IgD-negative memory B cell (primary cell): ENCODE measurements around the gene LAMA5. TPM values are rescaled to one million over a fixed set of nuclear protein-coding genes. Genes with fewer than 3 reads are reported as not detected.

Experiments
- H3K27ac Mint-ChIP-seq, 3 donors: one replicate each; pipeline ENCODE4 v1.8.0; 2020 to 2022; ENCODE audit warnings: mild to moderate bottlenecking in 3 of 3, mixed read lengths in 3 of 3, moderate library complexity in 1 of 3
- H3K27me3 Mint-ChIP-seq: one replicate; pipeline ENCODE4 v1.8.0; 2021; ENCODE audit warnings: mixed read lengths
- H3K36me3 Mint-ChIP-seq: one replicate; pipeline ENCODE4 v1.8.0; 2020; ENCODE audit warnings: mild to moderate bottlenecking, mixed read lengths
- H3K4me1 Mint-ChIP-seq, 3 donors: one replicate each; pipeline ENCODE4 v1.8.0; 2020 to 2022; ENCODE audit warnings: mixed read lengths in 3 of 3, mild to moderate bottlenecking in 1 of 3
- H3K4me3 Mint-ChIP-seq, 4 donors: one replicate each; pipeline ENCODE4 v1.8.0; 2020 to 2022; ENCODE audit warnings: mild to moderate bottlenecking in 4 of 4, mixed read lengths in 4 of 4, moderate library complexity in 3 of 4
- H3K9me3 Mint-ChIP-seq, 3 donors: one replicate each; pipeline ENCODE4 v1.8.0; 2020 to 2021; ENCODE audit warnings: mixed read lengths in 3 of 3, mild to moderate bottlenecking in 1 of 3
- polyA plus RNA-seq: library from polyadenylated mRNA; unstranded; fragments of 300-500 nt; fragmentation: Illumina TruSeq; gene quantifications from one replicate; pipeline ENCODE4 v1.2.3, GENCODE V29; 2021

The LAMA5 gene
- polyA plus RNA-seq, 1 donor from 2014 or later = 10.1 TPM

DNA sequence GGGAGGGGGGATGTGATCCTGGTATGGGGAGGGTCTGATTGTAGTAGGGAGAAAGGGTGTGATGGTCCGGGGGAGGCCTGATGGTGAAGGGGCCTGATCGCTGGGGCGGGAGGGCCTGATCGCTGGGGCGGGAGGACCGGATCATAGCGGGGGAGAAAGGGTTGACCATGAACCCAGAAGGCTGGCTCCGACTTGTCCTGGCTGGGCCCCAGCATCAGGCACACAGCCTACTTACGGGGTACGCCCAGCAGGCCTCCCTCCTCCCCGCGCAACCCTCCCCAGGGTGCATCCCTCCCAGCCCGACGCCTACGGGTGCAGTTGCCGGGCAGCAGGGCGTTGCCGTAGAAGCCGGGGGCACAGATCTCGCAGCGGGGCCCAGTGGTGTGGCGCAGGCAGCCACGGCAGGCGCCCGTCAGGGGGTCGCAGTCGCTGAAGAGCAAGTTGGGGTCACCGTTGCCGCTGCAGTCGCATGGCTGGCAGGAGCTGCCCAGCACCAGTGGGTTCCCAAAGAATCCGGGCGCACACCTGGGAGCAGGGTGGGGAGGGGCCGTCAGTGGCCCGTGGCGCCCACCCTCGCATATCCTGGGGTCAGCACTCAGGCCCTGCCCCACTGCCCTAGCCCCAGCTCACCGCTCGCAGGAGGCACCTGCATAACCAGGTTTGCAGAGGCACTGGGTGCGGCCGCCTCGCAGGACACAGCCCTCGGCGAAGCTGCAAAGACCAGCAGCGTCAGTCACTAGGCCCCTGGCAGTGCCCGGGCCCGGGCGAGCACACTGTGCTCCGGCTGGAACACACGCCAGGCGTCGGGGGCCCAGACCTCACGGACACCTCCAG, 43.7 kb downstream of the LAMA5 start:
- Mint-ChIP-seq H3K36me3 (peaks cover 2% of the 10 kb centered on the region), H3K27ac (no peak overlapping the region), H3K27me3 (no peaks in the 10 kb centered on the region), H3K4me3 (no peak overlapping the region), H3K9me3 (no peaks in the 10 kb centered on the region), H3K4me1 (peaks cover 0 to 3% (median 2%) of the 10 kb centered on the region in 3 donors)

DNA sequence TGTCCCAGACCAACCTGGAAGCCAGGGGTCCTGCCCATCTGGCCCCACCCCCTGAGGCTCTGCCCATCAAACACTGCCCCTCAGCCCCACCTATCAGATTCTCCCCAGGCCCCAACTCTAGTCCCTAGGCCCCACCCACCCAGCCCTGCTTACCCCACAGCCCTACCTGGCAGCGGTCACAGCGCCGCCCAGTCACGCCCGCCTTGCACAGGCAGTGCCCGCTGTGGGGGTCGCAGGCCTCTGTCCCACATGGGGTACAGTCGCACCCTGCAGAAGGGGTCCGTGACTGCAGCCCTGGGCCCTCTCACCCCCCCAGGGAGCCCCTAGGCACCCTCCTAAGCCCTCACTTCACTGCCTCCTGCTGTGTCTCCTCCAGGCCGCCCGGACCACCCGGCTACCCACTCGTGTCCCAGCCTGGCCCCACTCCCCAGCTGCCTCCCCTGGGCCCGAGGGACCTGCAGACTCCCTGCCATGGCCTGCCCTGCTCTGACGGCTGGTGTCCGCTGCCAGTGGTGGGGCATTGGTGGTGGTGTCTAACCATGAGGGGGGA, 44.5 kb downstream of the LAMA5 start:
- no peaks in the 10 kb centered on the region for H3K27me3 Mint-ChIP-seq
- no peak overlapping the region for H3K27ac Mint-ChIP-seq
- no peak overlapping the region for H3K4me3 Mint-ChIP-seq
- H3K4me1 Mint-ChIP-seq = peaks cover 0 to 3% (median 2%) of the 10 kb centered on the region in 3 donors
- no peaks in the 10 kb centered on the region for H3K9me3 Mint-ChIP-seq
- peaks cover 2% of the 10 kb centered on the region for H3K36me3 Mint-ChIP-seq

DNA sequence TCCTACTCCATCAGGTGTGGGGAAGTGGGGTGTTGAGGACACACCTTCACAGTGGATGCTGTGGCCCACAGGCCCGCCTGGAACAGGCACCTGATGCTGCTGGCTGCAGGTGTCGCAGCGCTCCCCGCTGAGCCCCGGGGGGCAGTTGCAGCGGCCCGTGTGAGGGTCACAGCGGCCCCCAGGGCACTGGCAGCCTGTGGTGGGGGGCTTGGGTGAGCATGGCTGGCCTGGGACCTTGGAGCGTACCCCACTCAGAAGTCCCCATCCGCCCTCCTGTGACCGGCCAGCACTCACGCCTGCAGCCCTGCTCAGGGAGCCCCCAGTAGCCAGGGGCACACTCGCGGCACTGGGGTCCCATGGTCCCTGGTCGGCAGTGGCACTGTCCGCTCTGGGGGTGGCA, 45.1 kb downstream of the LAMA5 start:
- Mint-ChIP-seq H3K9me3 (no peaks in the 10 kb centered on the region), H3K4me1 (peaks cover 0 to 3% (median 2%) of the 10 kb centered on the region in 3 donors), H3K27me3 (no peaks in the 10 kb centered on the region), H3K27ac (no peak overlapping the region), H3K4me3 (no peak overlapping the region), H3K36me3 (peaks cover 2% of the 10 kb centered on the region)

DNA sequence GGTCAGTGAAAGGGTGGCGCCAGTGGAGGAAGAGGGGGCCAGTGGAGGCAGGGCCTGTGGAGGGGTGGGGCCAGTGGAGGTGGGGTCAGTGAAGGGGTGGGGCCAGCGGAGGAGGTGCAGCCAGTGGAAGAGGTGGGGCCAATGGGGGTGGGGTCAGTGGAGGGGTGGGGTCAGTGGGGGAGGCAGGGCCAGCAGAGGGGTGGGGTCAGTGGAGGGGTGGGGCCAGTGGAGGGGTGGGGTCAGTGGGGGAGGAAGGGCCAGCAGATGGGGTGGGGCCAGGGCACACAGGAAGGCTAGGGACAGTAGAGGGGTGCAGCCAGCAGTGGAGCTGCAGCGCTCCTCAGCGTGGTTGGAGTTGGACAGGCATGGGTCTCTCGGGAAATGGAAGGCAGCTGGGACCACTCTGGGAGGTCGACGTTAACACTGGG, 45.6 kb downstream of the LAMA5 start:
- H3K9me3 Mint-ChIP-seq = no peaks in the 10 kb centered on the region
- peaks cover 2% of the 10 kb centered on the region for H3K36me3 Mint-ChIP-seq
- no peak overlapping the region for H3K4me3 Mint-ChIP-seq
- no peaks in the 10 kb centered on the region for H3K27me3 Mint-ChIP-seq
- no peak overlapping the region for H3K27ac Mint-ChIP-seq
- H3K4me1 Mint-ChIP-seq = peaks cover 0 to 3% (median 2%) of the 10 kb centered on the region in 3 donors

DNA sequence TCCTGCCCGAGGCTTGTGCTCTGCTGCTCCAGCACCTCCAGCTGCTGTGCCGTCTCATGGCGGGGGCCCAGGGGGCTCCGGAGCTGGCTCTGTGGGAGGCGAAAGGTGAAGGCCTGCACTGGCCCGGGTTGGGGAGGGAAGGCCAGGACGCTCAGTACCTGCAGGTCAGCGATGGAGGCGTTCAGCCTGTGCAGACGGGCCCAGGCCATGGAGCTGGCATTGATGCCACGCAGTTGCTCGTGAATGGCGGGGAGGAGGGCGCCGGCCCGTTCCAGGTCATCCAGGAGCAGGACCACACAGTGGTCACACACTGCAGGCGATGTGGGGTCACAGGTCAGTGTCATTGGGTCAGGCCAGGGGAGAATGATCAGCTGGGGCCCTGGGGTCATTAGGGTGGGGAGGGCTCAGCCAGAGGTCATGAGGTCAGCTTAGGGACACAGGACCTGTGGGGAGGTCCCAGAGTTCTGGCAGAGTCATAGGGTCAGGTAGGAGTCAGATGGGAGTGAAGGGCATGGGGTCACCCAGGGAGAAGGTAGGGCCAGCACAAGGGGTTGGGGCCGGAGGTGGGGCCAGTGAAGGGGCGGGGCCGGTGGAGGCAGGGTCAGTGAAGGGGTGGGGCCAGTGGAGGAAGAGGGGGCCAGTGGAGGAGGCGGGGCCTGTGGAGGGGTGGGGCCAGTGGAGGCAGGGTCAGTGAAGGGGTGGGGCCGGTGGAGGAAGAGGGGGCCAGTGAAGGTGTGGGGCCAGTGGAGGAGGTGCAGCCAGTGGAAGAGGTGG, 46.3 kb downstream of the LAMA5 start:
- Mint-ChIP-seq H3K4me1 (peaks cover 0 to 1% (median 0%) of the 10 kb centered on the region in 3 donors), H3K9me3 (no peaks in the 10 kb centered on the region), H3K27ac (peak overlapping the region in 1 of 3 donors; percentile 39), H3K27me3 (no peaks in the 10 kb centered on the region), H3K4me3 (no peak overlapping the region), H3K36me3 (peaks cover 2% of the 10 kb centered on the region)

DNA sequence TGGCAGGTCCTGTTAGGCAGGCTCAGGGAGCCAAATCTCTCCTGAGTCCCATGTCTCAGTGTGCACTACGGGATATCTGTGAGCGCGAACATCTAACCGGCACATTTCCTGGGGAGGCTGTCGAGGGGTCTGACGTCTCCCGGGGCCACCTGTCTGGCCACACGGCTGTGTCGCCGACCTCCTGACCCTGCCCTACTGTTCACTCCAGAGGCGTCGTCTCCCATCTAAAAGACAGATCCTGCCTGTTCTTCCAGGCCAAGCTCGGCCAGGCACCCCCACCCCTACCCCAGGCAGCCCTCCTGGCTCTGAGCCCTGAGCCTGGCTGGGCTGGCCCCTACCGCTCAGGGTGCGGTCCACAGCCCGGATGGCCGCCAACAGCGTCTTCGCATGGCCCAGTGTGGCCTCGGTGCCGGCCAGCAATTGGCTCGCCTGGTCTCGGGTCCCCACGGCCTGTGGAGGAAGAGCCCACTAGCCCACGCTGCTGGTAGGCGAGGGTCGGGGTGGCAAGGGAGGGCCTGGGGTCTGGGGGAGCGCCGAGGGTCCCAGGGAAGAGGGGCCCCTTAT, 47.7 kb downstream of the LAMA5 start:
- no peaks in the 10 kb centered on the region for H3K27me3 Mint-ChIP-seq
- no peaks in the 10 kb centered on the region for H3K36me3 Mint-ChIP-seq
- peaks cover 0 to 1% (median 0%) of the 10 kb centered on the region in 3 donors for H3K4me1 Mint-ChIP-seq
- no peak overlapping the region for H3K4me3 Mint-ChIP-seq
- peaks cover 0 to 2% (median 0%) of the 10 kb centered on the region in 3 donors for H3K9me3 Mint-ChIP-seq
- H3K27ac Mint-ChIP-seq = peak overlapping the region in 2 of 3 donors; percentile 25 to 57

DNA sequence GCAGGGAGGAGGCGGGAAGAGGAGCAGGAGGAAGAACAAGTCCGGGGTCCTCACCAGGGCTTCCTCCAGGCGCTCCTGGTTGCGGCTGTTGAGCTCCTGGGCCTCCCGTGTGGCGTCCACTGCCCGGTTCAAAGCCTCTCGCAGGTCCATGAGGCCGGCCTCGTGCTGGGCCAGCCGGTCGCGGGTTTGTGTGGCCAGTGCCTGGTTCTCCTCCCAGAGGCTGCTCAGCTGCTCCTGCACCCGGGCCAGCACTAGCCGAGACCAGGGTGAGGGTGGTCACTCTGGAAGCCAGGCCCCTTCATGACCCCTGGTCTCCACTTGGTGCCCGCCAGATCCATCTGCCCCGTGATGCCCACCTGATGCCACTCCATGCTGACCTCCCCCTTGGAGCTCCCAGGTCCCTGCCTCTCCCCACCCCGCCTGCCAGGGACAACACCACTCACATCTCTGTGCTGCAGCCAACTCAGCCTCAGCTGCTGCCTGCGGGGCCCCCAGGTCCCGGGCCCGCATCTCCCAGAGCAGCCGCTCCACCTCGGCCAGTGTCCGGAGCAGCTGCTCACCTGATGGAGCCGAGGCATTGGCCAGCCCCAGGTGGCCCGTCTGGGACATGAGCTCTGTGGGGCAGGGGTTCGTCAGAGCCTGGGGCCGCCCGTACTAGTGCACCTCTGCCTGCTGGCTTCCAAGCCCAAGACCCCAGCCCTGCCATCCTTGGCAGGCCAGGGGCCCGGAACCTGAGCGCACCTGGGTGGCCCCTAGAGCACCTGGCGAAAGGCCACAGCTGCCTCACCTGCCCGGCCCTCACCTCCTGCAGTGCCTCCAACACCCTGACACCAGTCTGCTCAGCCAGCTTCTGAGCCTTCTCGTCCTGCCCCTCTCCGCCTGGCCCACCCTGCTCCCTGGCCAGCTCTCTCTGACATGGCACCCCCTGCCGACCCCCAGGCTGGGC, 48.4 kb downstream of the LAMA5 start:
- H3K4me3 Mint-ChIP-seq = no peak overlapping the region
- peaks cover 0 to 2% (median 0%) of the 10 kb centered on the region in 3 donors for H3K9me3 Mint-ChIP-seq
- H3K27ac Mint-ChIP-seq = peak overlapping the region in 2 of 3 donors; percentile 25 to 57
- H3K4me1 Mint-ChIP-seq = peaks cover 0 to 1% (median 0%) of the 10 kb centered on the region in 3 donors
- H3K27me3 Mint-ChIP-seq = no peaks in the 10 kb centered on the region
- H3K36me3 Mint-ChIP-seq = no peaks in the 10 kb centered on the region

DNA sequence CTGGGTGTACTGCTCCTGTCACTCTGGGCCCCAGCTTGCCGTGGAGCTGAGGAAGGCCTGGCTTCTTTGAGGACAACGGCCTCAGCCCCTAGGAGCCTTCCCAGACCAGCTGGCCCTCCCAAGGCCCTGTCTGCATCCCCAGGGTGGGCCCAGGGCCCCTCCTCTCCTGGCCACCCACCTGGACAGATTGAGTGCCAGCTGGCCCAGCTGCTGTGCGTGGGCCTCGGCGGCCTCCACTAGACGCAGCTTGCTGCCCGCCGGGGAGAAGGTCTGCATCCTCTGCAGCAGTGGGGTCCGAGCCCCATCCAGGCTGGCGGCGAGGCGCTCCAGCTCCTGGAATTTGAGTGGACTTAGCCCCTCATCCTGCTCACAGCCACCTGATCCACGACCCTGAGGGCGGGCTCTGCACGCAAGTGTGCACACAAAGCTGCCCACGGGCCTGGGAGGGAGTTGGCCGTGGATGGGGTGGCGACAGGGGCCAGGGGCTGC, 49.9 kb downstream of the LAMA5 start:
- Mint-ChIP-seq H3K9me3 (peaks cover 0 to 2% (median 0%) of the 10 kb centered on the region in 3 donors), H3K27ac (no peak overlapping the region), H3K4me1 (peaks cover 0 to 1% (median 0%) of the 10 kb centered on the region in 3 donors), H3K36me3 (no peaks in the 10 kb centered on the region), H3K4me3 (no peak overlapping the region), H3K27me3 (no peaks in the 10 kb centered on the region)

DNA sequence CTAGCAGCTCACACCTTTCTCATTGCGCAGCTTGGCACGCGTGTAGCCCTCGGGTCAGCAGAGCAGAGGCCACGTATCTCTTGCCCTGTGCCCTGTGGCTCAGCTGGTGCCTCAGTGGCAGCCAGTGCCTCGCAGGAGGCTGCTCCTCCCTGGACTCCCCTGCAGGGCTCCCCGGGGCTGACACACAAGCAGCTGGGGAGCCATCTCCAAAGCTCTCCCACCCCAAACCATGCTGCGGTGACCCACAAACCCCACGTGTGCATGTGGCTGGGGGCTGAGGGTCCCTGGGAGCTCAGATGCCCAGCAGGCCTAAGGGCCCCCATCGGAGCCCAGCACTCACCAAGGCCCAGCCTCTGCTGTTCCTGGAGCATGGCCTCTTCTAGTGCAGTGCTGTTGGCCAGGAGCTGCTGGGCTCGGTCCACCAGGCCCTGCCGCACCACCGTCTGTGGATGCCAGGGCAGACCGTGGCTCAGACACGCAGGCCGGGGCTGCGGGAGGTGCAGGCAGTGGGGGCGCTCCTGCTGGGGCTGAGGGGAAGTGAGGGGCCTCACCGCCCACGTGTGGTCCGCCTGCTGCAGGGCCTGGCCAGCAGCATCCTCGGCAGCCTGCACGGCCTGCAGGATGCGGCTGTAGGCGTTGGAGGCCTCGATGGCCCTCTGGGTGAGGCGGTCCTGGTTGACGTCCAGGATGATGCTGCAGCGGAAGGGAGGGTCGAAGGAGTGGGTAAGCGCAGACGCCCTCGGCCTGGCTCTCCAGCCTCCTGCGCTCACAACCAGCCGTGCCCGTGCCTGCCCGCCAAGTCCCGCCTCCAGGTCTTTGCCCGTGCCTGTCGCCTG, 50.6 kb downstream of the LAMA5 start:
- no peaks in the 10 kb centered on the region for H3K36me3 Mint-ChIP-seq
- peaks cover 0 to 1% (median 0%) of the 10 kb centered on the region in 3 donors for H3K4me1 Mint-ChIP-seq
- H3K4me3 Mint-ChIP-seq = no peak overlapping the region
- peak overlapping the region in 1 of 3 donors; percentile 25 for H3K27ac Mint-ChIP-seq
- H3K27me3 Mint-ChIP-seq = no peaks in the 10 kb centered on the region
- H3K9me3 Mint-ChIP-seq = peaks cover 0 to 2% (median 0%) of the 10 kb centered on the region in 3 donors

DNA sequence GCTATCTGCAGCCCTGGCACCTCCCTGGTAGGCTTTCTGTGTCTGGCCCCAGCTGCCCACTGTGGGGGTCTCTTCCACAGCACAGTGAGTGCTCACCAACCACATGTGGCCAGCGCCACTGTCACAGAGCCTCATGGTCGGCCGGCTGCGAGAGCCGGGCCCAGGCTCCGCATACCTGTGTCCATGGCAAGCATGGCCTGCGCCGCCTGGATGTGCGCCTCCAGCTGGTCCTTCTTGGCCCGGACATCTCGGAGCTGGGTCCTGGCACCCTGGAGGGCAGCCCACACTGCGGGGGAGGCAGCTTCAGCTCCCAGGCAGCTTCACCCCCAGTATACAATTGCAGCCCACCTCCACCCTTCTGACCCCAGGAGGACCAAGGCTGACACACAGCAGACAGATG, 51.3 kb downstream of the LAMA5 start:
- peak overlapping the region in 1 of 3 donors; percentile 25 for H3K27ac Mint-ChIP-seq
- no peak overlapping the region for H3K4me3 Mint-ChIP-seq

DNA sequence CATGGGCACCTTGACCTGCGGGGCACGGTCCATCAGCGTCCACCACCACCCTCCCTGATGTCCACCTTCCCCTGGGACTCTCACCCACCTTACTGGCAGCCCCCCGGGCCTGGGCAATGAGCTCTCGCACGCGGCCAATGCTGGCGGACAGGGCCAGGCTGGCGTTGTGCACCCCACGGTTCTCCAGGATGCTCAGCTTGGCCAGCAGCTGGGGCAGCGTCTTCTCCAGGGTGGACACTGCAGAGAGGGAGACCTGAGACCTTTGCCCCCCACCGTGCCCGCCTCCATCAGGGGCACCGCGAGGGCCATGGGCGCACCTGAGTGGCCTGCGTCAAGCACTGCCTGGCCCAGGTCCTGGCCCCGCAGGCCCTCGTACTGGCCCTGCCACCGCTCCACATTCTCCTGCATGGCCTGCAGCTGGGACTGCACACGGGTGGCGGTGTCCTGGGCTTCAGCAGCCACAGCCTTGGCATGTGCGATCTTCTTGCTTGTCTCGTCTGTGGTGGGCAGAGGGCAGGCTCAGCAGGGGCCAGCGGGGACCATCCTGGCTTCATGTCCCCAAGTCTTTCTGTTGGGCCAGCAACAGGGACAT, 52.3 kb downstream of the LAMA5 start:
- H3K4me1 Mint-ChIP-seq = peaks cover 0 to 1% (median 0%) of the 10 kb centered on the region in 3 donors
- H3K27ac Mint-ChIP-seq = no peak overlapping the region
- peaks cover 0 to 2% (median 0%) of the 10 kb centered on the region in 3 donors for H3K9me3 Mint-ChIP-seq

More for the DNA sequence above, 51.3 kb downstream of the LAMA5 start:
- Mint-ChIP-seq H3K27me3 (no peaks in the 10 kb centered on the region), H3K4me1 (peaks cover 0 to 1% (median 0%) of the 10 kb centered on the region in 3 donors), H3K36me3 (no peaks in the 10 kb centered on the region), H3K9me3 (peaks cover 0 to 2% (median 0%) of the 10 kb centered on the region in 3 donors)

DNA sequence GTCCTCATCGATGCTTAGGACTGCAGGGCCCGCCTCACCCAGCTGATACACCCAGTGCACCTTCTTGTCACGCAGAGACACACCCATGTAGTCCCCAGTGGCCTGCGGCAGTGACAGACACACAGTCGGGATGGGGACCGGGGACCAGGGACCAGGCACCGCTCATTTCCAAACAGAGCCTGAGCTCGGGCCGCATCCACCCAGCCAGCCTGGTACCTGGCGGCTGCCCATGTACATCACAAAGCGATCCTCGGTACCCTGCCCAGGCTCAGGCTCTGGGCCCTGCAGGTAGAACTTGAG, 52.8 kb downstream of the LAMA5 start:
- Mint-ChIP-seq H3K4me3 (no peak overlapping the region), H3K9me3 (peaks cover 0 to 2% (median 0%) of the 10 kb centered on the region in 3 donors), H3K36me3 (no peaks in the 10 kb centered on the region), H3K27me3 (no peaks in the 10 kb centered on the region), H3K27ac (no peak overlapping the region), H3K4me1 (peaks cover 0 to 1% (median 0%) of the 10 kb centered on the region in 3 donors)

More for the DNA sequence above, 52.3 kb downstream of the LAMA5 start:
- H3K4me3 Mint-ChIP-seq = no peak overlapping the region
- H3K36me3 Mint-ChIP-seq = no peaks in the 10 kb centered on the region
- H3K27me3 Mint-ChIP-seq = no peaks in the 10 kb centered on the region
